ENCODE measurements around the gene TSPYL6. TPM values are rescaled to one million over a fixed set of nuclear protein-coding genes. Genes with fewer than 3 reads are reported as not detected.

Gene TSPYL6
- total and polyA plus RNA-seq, 2 of the 8 experiments (the other 6 are each of a cell fraction or from before 2014, with no cell fraction given), result not detected

- Histone ChIP-seq H3K4me2 (ENCODE audit: insufficient read depth in 1 of 2, low read depth in 2 of 2, low read length in 2 of 2) (no peak overlapping the region), H3K9ac (replicated peaks in 1 of 4; ENCODE audit: extremely low read depth in 1 of 4, low read depth in 3 of 4, low read length in 3 of 4) (no peak overlapping the region), H3K27ac (ENCODE audit: low read depth, low read length) (no peak overlapping the region), H3K23me2 (ENCODE audit: low read depth, low read length) (no peaks in the 10 kb centered on the region), H3K4me1 (replicated peaks in 1 of 4; ENCODE audit: control insufficient read depth in 3 of 4, insufficient read depth in 4 of 4, low read length in 3 of 4) (no peaks in the 10 kb centered on the region), H4K5ac (ENCODE audit: insufficient read length, low read depth, low read length) (no peak overlapping the region), H2BK20ac (ENCODE audit: low read length) (no peak overlapping the region), H3K4me3 (ENCODE audit: extremely low read depth in 1 of 4, insufficient read depth in 2 of 4, low read depth in 3 of 4, low read length in 4 of 4) (no peak overlapping the region), H3K14ac (ENCODE audit: insufficient read length) (no peak overlapping the region), H3K79me1 (ENCODE audit: low read depth, low read length) (no peaks in the 10 kb centered on the region), H2BK5ac (ENCODE audit: low read depth, low read length) (no peak overlapping the region), H2BK12ac (ENCODE audit: low read depth, low read length) (no peak overlapping the region), H2BK120ac (replicated peaks; ENCODE audit: low read depth, low read length) (no peak overlapping the region), H3K9me3 (ENCODE audit: insufficient read depth in 2 of 2, low read depth in 1 of 2, low read length in 1 of 2) (no peaks in the 10 kb centered on the region), H3K27me3 (replicated peaks in 1 of 4; ENCODE audit: control insufficient read depth in 3 of 4, extremely low read depth in 1 of 4, insufficient read depth in 3 of 4, low read length in 3 of 4) (no peaks in the 10 kb centered on the region), H3K56ac (replicated peaks; ENCODE audit: insufficient read length, low read depth, low read length) (no peak overlapping the region), H3K79me2 (ENCODE audit: control insufficient read depth in 1 of 2, insufficient read depth in 2 of 2, low read length in 2 of 2) (no peaks in the 10 kb centered on the region), H3K18ac (ENCODE audit: extremely low read depth, low read length) (no peak overlapping the region), H3K4ac (replicated peaks; ENCODE audit: insufficient read length, low read depth, low read length) (no peak overlapping the region), H3K36me3 (ENCODE audit: control insufficient read depth in 2 of 4, insufficient read depth in 4 of 4, low read length in 3 of 4) (no peaks in the 10 kb centered on the region), H4K91ac (replicated peaks; ENCODE audit: insufficient read length, low read length) (no peak overlapping the region), H2BK15ac (ENCODE audit: low read length) (no peak overlapping the region), H4K8ac (ENCODE audit: extremely low read depth, insufficient read depth, low read length) (no peak overlapping the region), H3K23ac (ENCODE audit: insufficient read length) (no peak overlapping the region), H4K20me1 (replicated peaks in 1 of 2; ENCODE audit: control insufficient read depth in 1 of 2, insufficient read depth in 2 of 2, low read length in 2 of 2) (no peaks in the 10 kb centered on the region), H2AFZ (ENCODE audit: low read length) (no peak overlapping the region), H2AK5ac (ENCODE audit: low read depth, low read length) (no peak overlapping the region)
- ChIA-PET POLR2A (ENCODE audit: partially characterized antibody) (no interaction called here), CTCF (ENCODE audit: partially characterized antibody) (interaction anchor here (0.5 to 0.8 kb wide), 2 partner anchors 9 to 212 kb away, joined by 3 to 7 read pairs; no protein-coding TSS in a partner anchor)
- DNase-seq (ENCODE audit: low read depth in 1 of 2, low spot score in 2 of 2) (no peak), FAIRE-seq (no peak)
- 89% methylated on average over 1 of the region's 1 CpG; no CpG with 5 or more reads in 1 of the 2 experiments for WGBS, 2 experiments (ENCODE audit: extremely low coverage in 1 of 2, insufficient coverage in 1 of 2, insufficient read length in 1 of 2, insufficient replicate concordance in 2 of 2, low coverage in 1 of 2, low lambda C conversion rate in 2 of 2, missing lambda C conversion rate in 1 of 2)
- no peak for TF ChIP-seq GABPA (IDR thresholded peaks at IDR 0.05; ENCODE audit: borderline replicate concordance, insufficient read depth, low read length)
- no peak for TF ChIP-seq CBX5 (IDR thresholded peaks at IDR 0.05; ENCODE audit: low read depth, low read length)
- no peak for TF ChIP-seq E2F6 (IDR thresholded peaks at IDR 0.05)
- TF ChIP-seq TAF7 (optimal IDR thresholded peaks at IDR 0.05; ENCODE audit: borderline replicate concordance, low read depth, low read length), result no peak
- TF ChIP-seq, protein P1, sequence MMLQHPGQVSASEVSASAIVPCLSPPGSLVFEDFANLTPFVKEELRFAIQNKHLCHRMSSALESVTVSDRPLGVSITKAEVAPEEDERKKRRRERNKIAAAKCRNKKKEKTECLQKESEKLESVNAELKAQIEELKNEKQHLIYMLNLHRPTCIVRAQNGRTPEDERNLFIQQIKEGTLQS (IDR thresholded peaks at IDR 0.05; ENCODE audit: insufficient read depth, low read depth, low read length), result no peak
These were observed 43.6 kb downstream of the TSPYL6 start for GRCh38 chr2:54212456-54212855.

Measured in H1 (cell line).